Naive thymus-derived CD4-positive, alpha-beta T cell (primary cell): ENCODE data around the gene SEMA3D. TPM values are rescaled to one million over a fixed set of nuclear protein-coding genes. Genes with fewer than 3 reads are reported as not detected.

ENCODE experiments used
- ATAC-seq: fragments of 150-1000 bp; cut with Tn5 transposase; 2 replicates; pipeline ENCODE4 v1.10.0; 2021; ENCODE audit warnings: mild to moderate bottlenecking, moderate library complexity
- CTCF ChIA-PET: fragments of 350-600 bp; sonication (Branson Sonifier 250); formaldehyde crosslinking; loops from one replicate; lab custom pipeline; 2021; ENCODE audit warnings: antibody characterized with exemption; lab: Charles Lee
- POLR2A ChIA-PET: fragments of 350-600 bp; sonication (Branson Sonifier 250); formaldehyde crosslinking; loops from one replicate; lab custom pipeline; 2021; ENCODE audit warnings: antibody characterized with exemption, inconsistent platforms; lab: Charles Lee
- DNase-seq, 9 donors: peaks; one replicate each; pipeline versions ENCODE4 v3.0.0 to v3.0.0-alpha.2; 2020 to 2022; ENCODE audit warnings: mixed read lengths in 1 of 9
- H3K27ac ChIP-seq: one replicate; pipeline ENCODE4 v1.7.0; 2013; ENCODE audit warnings: mild to moderate bottlenecking, low read depth, low read length, moderate library complexity
- H3K27me3 ChIP-seq, 2 donors: one replicate each; pipeline ENCODE4 v1.7.0; 2013; ENCODE audit warnings: low read length in 2 of 2, mild to moderate bottlenecking in 2 of 2, moderate library complexity in 2 of 2; ENCODE audit not compliant: control insufficient read depth in 2 of 2, insufficient read depth in 2 of 2
- H3K36me3 ChIP-seq, 3 experiments: 1 replicate in 2 of 3; 2 replicates in 1 of 3; pipeline ENCODE4 v1.7.0; 2013; ENCODE audit warnings: low read length in 3 of 3, mild to moderate bottlenecking in 3 of 3, moderate library complexity in 1 of 3; ENCODE audit not compliant: insufficient read depth in 3 of 3, control insufficient read depth in 2 of 3
- H3K4me1 ChIP-seq, 2 donors: one replicate each; pipeline ENCODE4 v1.7.0; 2013; ENCODE audit warnings: low read length in 2 of 2, mild to moderate bottlenecking in 2 of 2, moderate library complexity in 1 of 2; ENCODE audit not compliant: control insufficient read depth in 2 of 2, insufficient read depth in 2 of 2
- H3K4me3 ChIP-seq: 2 replicates; pipeline ENCODE4 v1.7.0; 2013; ENCODE audit warnings: mild to moderate bottlenecking, low read length
- H3K9me3 ChIP-seq, 3 experiments: 1 replicate in 2 of 3; 2 replicates in 1 of 3; pipeline ENCODE4 v1.7.0; 2013; ENCODE audit warnings: low read length in 3 of 3; ENCODE audit not compliant: control insufficient read depth in 2 of 3
- H3K27ac Mint-ChIP-seq, 9 donors: one replicate each; pipeline ENCODE4 v1.8.0; 2020 to 2022; ENCODE audit warnings: mixed read lengths in 9 of 9, mild to moderate bottlenecking in 8 of 9, moderate library complexity in 5 of 9, inconsistent platforms in 2 of 9
- H3K27me3 Mint-ChIP-seq, 5 donors: one replicate each; pipeline ENCODE4 v1.8.0; 2021 to 2022; ENCODE audit warnings: mixed read lengths in 5 of 5, mild to moderate bottlenecking in 1 of 5
- H3K36me3 Mint-ChIP-seq, 5 donors: one replicate each; pipeline ENCODE4 v1.8.0; 2020 to 2022; ENCODE audit warnings: mixed read lengths in 5 of 5, mild to moderate bottlenecking in 3 of 5, inconsistent platforms in 1 of 5
- H3K4me1 Mint-ChIP-seq, 7 donors: one replicate each; pipeline ENCODE4 v1.8.0; 2020 to 2022; ENCODE audit warnings: mixed read lengths in 7 of 7, mild to moderate bottlenecking in 3 of 7, inconsistent platforms in 1 of 7
- H3K4me3 Mint-ChIP-seq, 10 donors: one replicate each; pipeline ENCODE4 v1.8.0; 2020 to 2022; ENCODE audit warnings: mild to moderate bottlenecking in 10 of 10, mixed read lengths in 10 of 10, moderate library complexity in 6 of 10, inconsistent platforms in 2 of 10
- H3K9me3 Mint-ChIP-seq, 11 donors: one replicate each; pipeline ENCODE4 v1.8.0; 2020 to 2022; ENCODE audit warnings: mixed read lengths in 11 of 11, mild to moderate bottlenecking in 4 of 11, inconsistent platforms in 1 of 11, moderate library complexity in 1 of 11
- intact Hi-C, 2 donors: fragments of 100-400 bp; cut with micrococcal nuclease; formaldehyde crosslinking; loops; one replicate each; pipeline ENCODE4 v1.15.1; 2023
- polyA plus RNA-seq, 2 donors: library from polyadenylated mRNA; unstranded; fragments of 300-500 nt; fragmentation: Illumina TruSeq; gene quantifications; one replicate each; pipeline ENCODE4 v1.2.3, GENCODE V29; 2021
- total RNA-seq, 6 experiments: library from RNA in 5 of 6; stranded (reverse) in 5 of 6; gene quantifications; 1 replicate in 5 of 6; 2 replicates in 1 of 6; pipeline ENCODE4 v1.2.3 and lab custom pipeline; 2021 to 2026

SEMA3D gene
- total and polyA plus RNA-seq, 7 experiments from 2014 or later, result not detected

DNA sequence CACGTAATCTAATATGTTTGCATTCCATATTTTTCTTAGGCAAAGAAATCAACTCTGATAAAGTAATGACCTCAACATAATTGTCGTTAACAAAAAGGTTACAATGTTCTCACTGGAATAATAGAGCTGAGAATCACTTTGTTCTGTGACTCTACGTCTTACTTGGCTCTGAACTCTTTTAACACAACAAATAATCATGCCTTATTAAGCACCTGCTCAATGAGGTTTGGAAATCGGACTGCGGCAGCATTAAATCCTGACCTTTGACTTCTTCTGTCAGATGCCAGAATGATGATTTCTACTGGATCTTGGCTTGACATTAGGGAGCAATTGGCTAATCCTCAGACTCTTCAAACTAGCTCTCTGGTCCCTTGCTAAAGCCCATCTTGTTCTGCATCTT lies 233.6 kb downstream of the SEMA3D start:
- H3K4me3 ChIP-seq, result no peak overlapping the region
- H3K9me3 Mint-ChIP-seq, result peaks cover 0 to 4% (median 2%) of the 10 kb centered on the region in 11 donors
- H3K27me3 Mint-ChIP-seq, result peaks cover 0 to 5% (median 0%) of the 10 kb centered on the region in 5 donors
- DNase-seq (no peak), ATAC-seq (no peak)
- peaks cover 0 to 6% (median 0%) of the 10 kb centered on the region in 5 donors for H3K36me3 Mint-ChIP-seq
- no peaks in the 10 kb centered on the region for H3K4me1 ChIP-seq
- intact Hi-C loops, result no loop called here
- no peaks in the 10 kb centered on the region for H3K27me3 ChIP-seq
- H3K4me3 Mint-ChIP-seq, result no peak overlapping the region
- ChIA-PET POLR2A (no interaction called here), CTCF (interaction anchor here (0.6 kb wide), 1 partner anchor 903 kb away, joined by 4 read pairs; no protein-coding TSS in a partner anchor)
- no peaks in the 10 kb centered on the region for H3K36me3 ChIP-seq
- no peak overlapping the region for H3K27ac ChIP-seq
- no peaks in the 10 kb centered on the region for H3K9me3 ChIP-seq
- no peak overlapping the region for H3K27ac Mint-ChIP-seq
- H3K4me1 Mint-ChIP-seq, result no peaks in the 10 kb centered on the region

DNA sequence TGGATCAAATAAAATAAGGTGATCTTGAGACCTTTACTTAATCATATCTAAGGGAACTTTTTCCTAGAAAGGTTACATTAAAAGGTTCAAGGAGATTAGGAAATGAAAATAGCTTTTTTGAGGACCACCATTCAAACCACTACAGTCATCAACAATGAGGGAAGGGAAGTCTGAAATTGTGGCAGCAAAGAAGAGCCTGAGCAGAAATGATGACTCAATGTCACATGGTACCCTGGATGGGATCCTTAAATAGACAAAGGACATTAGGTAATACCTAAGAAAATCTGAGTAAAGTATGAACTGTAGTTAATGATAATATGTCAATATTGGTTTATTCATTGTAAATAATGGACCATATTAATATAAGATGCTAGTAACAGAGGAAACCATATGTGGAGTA lies 236.0 kb downstream of the SEMA3D start:
- Histone ChIP-seq H3K27ac (no peak overlapping the region), H3K4me1 (no peaks in the 10 kb centered on the region), H3K9me3 (no peaks in the 10 kb centered on the region), H3K27me3 (no peaks in the 10 kb centered on the region), H3K36me3 (no peaks in the 10 kb centered on the region), H3K4me3 (no peak overlapping the region)
- no peak for DNase-seq
- Mint-ChIP-seq H3K36me3 (peaks cover 0 to 6% (median 0%) of the 10 kb centered on the region in 5 donors), H3K9me3 (peaks cover 0 to 3% (median 0%) of the 10 kb centered on the region in 11 donors), H3K27ac (no peak overlapping the region), H3K27me3 (peaks cover 0 to 4% (median 0%) of the 10 kb centered on the region in 5 donors), H3K4me3 (no peak overlapping the region), H3K4me1 (no peaks in the 10 kb centered on the region)
- ChIA-PET POLR2A (no interaction called here), CTCF (no interaction called here)
- no peak for ATAC-seq
- intact Hi-C loops, result no loop called here

DNA sequence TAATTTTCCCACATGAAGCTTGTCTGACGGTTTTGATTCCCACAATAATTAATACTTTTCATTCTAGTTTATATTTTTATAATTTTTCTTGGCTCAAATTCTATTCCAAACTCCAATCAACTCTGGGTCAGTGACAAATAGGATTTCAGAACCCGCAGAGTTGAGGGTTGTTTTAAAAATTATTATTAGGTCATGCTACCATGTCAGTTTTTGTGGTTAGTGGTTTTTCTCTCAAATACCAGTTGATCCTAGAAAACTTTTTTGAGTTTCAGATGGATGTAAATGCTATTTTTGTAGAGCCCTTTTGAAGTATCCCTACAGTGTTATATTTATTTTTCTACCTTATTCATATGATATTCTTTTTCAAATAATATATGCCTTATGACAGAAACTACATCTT lies 237.4 kb downstream of the SEMA3D start:
- no peak for DNase-seq
- Histone ChIP-seq H3K4me1 (no peaks in the 10 kb centered on the region), H3K27me3 (no peaks in the 10 kb centered on the region), H3K9me3 (no peaks in the 10 kb centered on the region), H3K4me3 (no peak overlapping the region), H3K36me3 (no peaks in the 10 kb centered on the region), H3K27ac (no peak overlapping the region)
- Mint-ChIP-seq H3K27me3 (peaks cover 0 to 4% (median 0%) of the 10 kb centered on the region in 5 donors), H3K36me3 (no peaks in the 10 kb centered on the region), H3K4me3 (no peak overlapping the region), H3K4me1 (no peaks in the 10 kb centered on the region), H3K27ac (no peak overlapping the region), H3K9me3 (peaks cover 0 to 2% (median 0%) of the 10 kb centered on the region in 11 donors)
- ChIA-PET CTCF (no interaction called here), POLR2A (no interaction called here)
- intact Hi-C loops, result no loop called here
- no peak for ATAC-seq

DNA sequence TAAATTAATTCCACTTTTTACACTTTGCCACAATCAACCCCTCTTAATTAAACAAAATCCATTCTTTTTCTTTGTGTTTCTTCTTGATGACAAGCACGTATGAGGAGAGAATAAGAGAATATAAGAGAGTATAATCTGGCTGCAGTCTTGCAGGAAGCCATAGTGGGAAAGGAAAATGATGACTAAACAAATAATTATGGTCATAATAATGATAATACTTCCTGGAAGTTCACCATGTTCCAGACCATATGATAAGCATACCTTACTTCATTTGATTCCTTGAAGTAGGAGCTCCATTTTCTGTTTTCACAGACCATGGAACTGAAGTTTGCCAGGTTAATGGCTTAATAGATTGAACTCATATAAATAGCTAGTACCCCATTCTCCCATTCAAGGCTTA lies 237.8 kb downstream of the SEMA3D start:
- ATAC-seq (no peak), DNase-seq (no peak)
- H3K36me3 Mint-ChIP-seq, result no peaks in the 10 kb centered on the region
- H3K9me3 Mint-ChIP-seq, result peaks cover 0 to 2% (median 0%) of the 10 kb centered on the region in 11 donors
- no peak overlapping the region for H3K27ac Mint-ChIP-seq
- Histone ChIP-seq H3K27me3 (no peaks in the 10 kb centered on the region), H3K4me1 (no peaks in the 10 kb centered on the region), H3K9me3 (no peaks in the 10 kb centered on the region), H3K36me3 (no peaks in the 10 kb centered on the region), H3K27ac (no peak overlapping the region), H3K4me3 (no peak overlapping the region)
- peaks cover 0 to 4% (median 0%) of the 10 kb centered on the region in 5 donors for H3K27me3 Mint-ChIP-seq
- H3K4me1 Mint-ChIP-seq, result no peaks in the 10 kb centered on the region
- intact Hi-C loops, result no loop called here
- H3K4me3 Mint-ChIP-seq, result no peak overlapping the region
- POLR2A ChIA-PET, result no interaction called here
- CTCF ChIA-PET, result no interaction called here

DNA sequence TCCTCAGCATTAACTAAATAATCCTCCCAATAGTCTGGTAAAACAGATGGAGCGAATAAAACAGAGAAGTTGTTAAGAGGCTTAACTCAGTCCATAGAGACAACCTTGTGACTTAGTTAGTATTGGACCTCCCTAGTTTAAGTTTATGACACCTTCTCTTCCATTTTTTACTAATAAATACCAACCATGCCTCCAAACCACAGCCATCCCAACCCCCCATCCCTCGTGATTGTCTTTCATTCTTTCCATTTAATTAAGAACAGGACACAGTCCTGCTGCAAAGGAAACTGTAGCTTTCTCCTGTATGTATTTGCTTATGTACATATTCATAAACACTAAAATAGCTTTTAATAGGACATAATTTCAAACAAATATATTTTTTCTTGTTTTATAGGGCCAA lies 238.2 kb downstream of the SEMA3D start:
- no peak overlapping the region for H3K27ac Mint-ChIP-seq
- Histone ChIP-seq H3K27me3 (no peaks in the 10 kb centered on the region), H3K9me3 (no peaks in the 10 kb centered on the region), H3K4me3 (no peak overlapping the region), H3K4me1 (no peaks in the 10 kb centered on the region), H3K36me3 (no peaks in the 10 kb centered on the region), H3K27ac (no peak overlapping the region)
- intact Hi-C loops, result no loop called here
- no peak overlapping the region for H3K4me3 Mint-ChIP-seq
- H3K4me1 Mint-ChIP-seq, result no peaks in the 10 kb centered on the region
- H3K9me3 Mint-ChIP-seq, result peaks cover 0 to 2% (median 0%) of the 10 kb centered on the region in 11 donors
- ATAC-seq (no peak), DNase-seq (no peak)
- ChIA-PET CTCF (no interaction called here), POLR2A (no interaction called here)
- H3K27me3 Mint-ChIP-seq, result peaks cover 0 to 4% (median 0%) of the 10 kb centered on the region in 5 donors
- H3K36me3 Mint-ChIP-seq, result no peaks in the 10 kb centered on the region

DNA sequence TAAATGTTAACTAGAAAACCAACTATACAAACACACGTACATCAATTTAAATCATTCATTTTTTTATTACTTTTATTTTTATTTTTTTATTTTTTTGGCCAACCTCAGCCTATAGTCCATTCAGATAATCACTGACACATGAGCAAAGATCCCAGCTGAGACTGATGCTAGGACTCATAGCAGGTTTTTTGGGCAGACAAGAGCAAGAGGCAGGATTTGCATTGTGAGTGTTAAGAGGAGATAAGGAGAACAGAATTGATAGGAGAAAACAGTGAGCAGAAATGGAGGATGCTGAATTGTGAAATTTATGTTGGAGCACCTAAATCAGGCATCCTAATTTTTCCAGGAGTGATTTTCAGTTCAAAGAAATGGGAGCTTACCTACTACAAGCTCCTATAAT lies 240.3 kb downstream of the SEMA3D start:
- no peak overlapping the region for H3K4me3 Mint-ChIP-seq

More for the DNA sequence above, 240.3 kb downstream of the SEMA3D start:
- Mint-ChIP-seq H3K27me3 (peaks cover 0 to 4% (median 0%) of the 10 kb centered on the region in 5 donors), H3K27ac (no peak overlapping the region), H3K4me1 (no peaks in the 10 kb centered on the region), H3K9me3 (peaks cover 0 to 2% (median 0%) of the 10 kb centered on the region in 11 donors), H3K36me3 (no peaks in the 10 kb centered on the region)
- no peak for DNase-seq
- no peaks in the 10 kb centered on the region for H3K4me1 ChIP-seq
- H3K36me3 ChIP-seq, result no peaks in the 10 kb centered on the region
- intact Hi-C loops, result no loop called here
- H3K27me3 ChIP-seq, result no peaks in the 10 kb centered on the region
- ATAC-seq, result no peak
- no peak overlapping the region for H3K27ac ChIP-seq
- H3K9me3 ChIP-seq, result no peaks in the 10 kb centered on the region
- POLR2A ChIA-PET, result no interaction called here
- CTCF ChIA-PET, result no interaction called here
- H3K4me3 ChIP-seq, result no peak overlapping the region
